PC-3 (cell line): ENCODE data around the gene TNFRSF1B. TPM values are rescaled to one million over a fixed set of nuclear protein-coding genes. Genes with fewer than 3 reads are reported as not detected.
A peak's percentile ranks its signal among the peaks of the same experiment; 100 is the strongest.

Source experiments
- ATAC-seq: fragments of 200-7000 bp; cut with Tn5 transposase; 2 replicates; pipeline ENCODE4 v1.9.1; 2020; ENCODE audit warnings: mild to moderate bottlenecking, moderate library complexity
- BruUV-seq: library from RNA; stranded (reverse); fragments of 400-500 nt; replicated peaks from 2 replicates; lab custom pipeline; 2021; lab: Mats Ljungman, UMichigan
- CTCF ChIA-PET: fragments of 300-600 bp; sonication (Branson Sonifier 250); formaldehyde crosslinking; loops from one replicate; lab custom pipeline; 2022; ENCODE audit warnings: antibody characterized with exemption; lab: Charles Lee
- POLR2A ChIA-PET: fragments of 300-600 bp; sonication (Branson Sonifier 250); formaldehyde crosslinking; loops from one replicate; lab custom pipeline; 2022; ENCODE audit warnings: antibody characterized with exemption; ENCODE audit not compliant: unreplicated experiment; lab: Charles Lee
- DNase-seq: peaks from one replicate; pipeline ENCODE4 v3.0.0-alpha.2; 2015
- H2AFZ ChIP-seq: fragments of 300-600 bp; sonication (generic); 2 replicates; pipeline ENCODE4 v1.6.0; 2016; ENCODE audit warnings: antibody characterized with exemption, low read length
- H3F3A ChIP-seq: fragments of 300-600 bp; sonication (generic); one replicate; pipeline ENCODE4 v1.6.0; 2017; ENCODE audit warnings: antibody characterized with exemption, low read length, control low read depth, mild to moderate bottlenecking; ENCODE audit not compliant: unreplicated experiment
- H3K27ac ChIP-seq: fragments of 300-600 bp; sonication (generic); 2 replicates; pipeline ENCODE4 v1.5.1; 2016; ENCODE audit warnings: mild to moderate bottlenecking, low read length
- H3K27me3 ChIP-seq: fragments of 300-600 bp; sonication (generic); 2 replicates; pipeline ENCODE4 v1.6.1; 2016; ENCODE audit warnings: low read length, mixed read lengths
- H3K36me3 ChIP-seq: fragments of 300-600 bp; sonication (generic); 2 replicates; pipeline ENCODE4 v1.6.1; 2016; ENCODE audit warnings: low read depth, mixed run types, low read length, mixed read lengths
- H3K4me1 ChIP-seq: fragments of 300-600 bp; sonication (generic); 2 replicates; pipeline ENCODE4 v1.5.1; 2016; ENCODE audit warnings: low read length; ENCODE audit not compliant: insufficient read depth
- H3K4me2 ChIP-seq: fragments of 300-600 bp; sonication (generic); 2 replicates; pipeline ENCODE4 v1.6.0; 2016; ENCODE audit warnings: low read length
- H3K4me3 ChIP-seq: fragments of 300-600 bp; sonication (generic); 2 replicates; pipeline ENCODE4 v1.5.1; 2016; ENCODE audit warnings: mild to moderate bottlenecking, low read length, mixed read lengths
- H3K79me2 ChIP-seq: fragments of 300-600 bp; sonication (generic); 2 replicates; pipeline ENCODE4 v1.6.1; 2017; ENCODE audit warnings: low read length, mixed read lengths
- H3K9ac ChIP-seq: fragments of 300-600 bp; sonication (generic); 2 replicates; pipeline ENCODE4 v1.6.0; 2016; ENCODE audit warnings: mild to moderate bottlenecking, low read length
- H3K9me2 ChIP-seq: fragments of 300-600 bp; sonication (generic); replicated peaks from 2 replicates; pipeline ENCODE4 v1.6.1; 2016; ENCODE audit warnings: mixed run types, low read length, mixed read lengths
- H3K9me3 ChIP-seq: fragments of 300-600 bp; sonication (generic); 2 replicates; pipeline ENCODE4 v1.6.1; 2016; ENCODE audit warnings: low read length, mixed read lengths
- H4K20me1 ChIP-seq: fragments of 300-600 bp; sonication (generic); 2 replicates; pipeline ENCODE4 v1.6.1; 2016; ENCODE audit warnings: low read length, mixed read lengths
- EZH2 ChIP-seq: fragments of 300-600 bp; sonication (generic); IDR thresholded peaks from one replicate; pipeline ENCODE4 v1.6.1; 2017; ENCODE audit warnings: antibody characterized with exemption, mild to moderate bottlenecking, low read length; ENCODE audit not compliant: unreplicated experiment
- EZH2phosphoT487 ChIP-seq: fragments of 300-600 bp; sonication (generic); IDR thresholded peaks from 2 replicates; pipeline ENCODE4 v1.6.1; 2018; ENCODE audit warnings: mild to moderate bottlenecking, antibody characterized with exemption, low read length, borderline replicate concordance
- intact Hi-C: fragments of 100-400 bp; cut with micrococcal nuclease; formaldehyde crosslinking; loops from 2 replicates; pipeline ENCODE4 v1.9.0; 2023
- total RNA-seq: library from RNA; depleted of rRNA; stranded (reverse); fragments of >200 nt; gene quantifications from 2 replicates; pipeline ENCODE4 v1.2.3, GENCODE V29; 2014
- TF ChIP-seq, protein P1 (sequence below): fragments of 300-600 bp; sonication (generic); conservative IDR thresholded peaks from 2 replicates; pipeline ENCODE4 v1.5.1; 2017; ENCODE audit warnings: antibody characterized with exemption, low read depth, mild to moderate bottlenecking, low read length

Gene TNFRSF1B
- total RNA-seq, 1 experiment from 2014 or later: 1.3 TPM

DNA sequence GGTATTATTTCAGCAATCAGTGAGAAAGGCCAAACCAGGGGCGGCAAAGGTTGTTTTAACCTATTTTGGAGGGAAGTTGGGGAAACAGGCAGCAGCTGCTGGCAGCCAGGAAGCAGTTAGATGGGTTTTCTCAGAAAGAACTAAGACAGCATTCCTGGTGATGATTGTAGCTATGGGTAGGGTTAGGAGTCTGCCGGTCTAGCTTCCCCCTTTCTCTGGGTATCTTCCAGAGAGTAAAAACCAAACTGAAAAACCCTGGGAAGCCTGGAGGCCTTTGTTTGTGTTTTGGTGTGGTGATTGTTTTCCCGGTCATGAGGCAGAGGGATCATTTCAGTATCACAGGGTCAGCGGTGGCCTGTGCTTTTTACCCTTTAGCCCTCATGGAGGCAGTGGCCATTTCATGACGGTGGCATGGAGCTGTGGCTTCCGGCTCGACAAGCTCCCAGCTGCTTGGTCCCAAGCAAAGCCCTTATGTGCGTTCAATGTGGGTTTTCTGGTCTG, 19.5 kb upstream of the TNFRSF1B start:
- ChIA-PET CTCF (no interaction called here), POLR2A (interaction anchor here (0.8 kb wide), 1 partner anchor 15 kb away, joined by 4 read pairs; no protein-coding TSS in a partner anchor)
- H3K27ac ChIP-seq: no peak overlapping the region
- intact Hi-C loops: no loop called here
- no peak for ATAC-seq
- H2AFZ ChIP-seq: no peak overlapping the region
- no peak for DNase-seq
- BruUV-seq: no TSS peak
- no peak overlapping the region for H3K4me2 ChIP-seq
- H4K20me1 ChIP-seq: no peaks in the 10 kb centered on the region
- H3K79me2 ChIP-seq: no peaks in the 10 kb centered on the region
- no peak overlapping the region for H3K4me3 ChIP-seq
- H3K4me1 ChIP-seq: peaks cover 21% of the 10 kb centered on the region
- no peak for TF ChIP-seq EZH2phosphoT487
- TF ChIP-seq, protein P1, sequence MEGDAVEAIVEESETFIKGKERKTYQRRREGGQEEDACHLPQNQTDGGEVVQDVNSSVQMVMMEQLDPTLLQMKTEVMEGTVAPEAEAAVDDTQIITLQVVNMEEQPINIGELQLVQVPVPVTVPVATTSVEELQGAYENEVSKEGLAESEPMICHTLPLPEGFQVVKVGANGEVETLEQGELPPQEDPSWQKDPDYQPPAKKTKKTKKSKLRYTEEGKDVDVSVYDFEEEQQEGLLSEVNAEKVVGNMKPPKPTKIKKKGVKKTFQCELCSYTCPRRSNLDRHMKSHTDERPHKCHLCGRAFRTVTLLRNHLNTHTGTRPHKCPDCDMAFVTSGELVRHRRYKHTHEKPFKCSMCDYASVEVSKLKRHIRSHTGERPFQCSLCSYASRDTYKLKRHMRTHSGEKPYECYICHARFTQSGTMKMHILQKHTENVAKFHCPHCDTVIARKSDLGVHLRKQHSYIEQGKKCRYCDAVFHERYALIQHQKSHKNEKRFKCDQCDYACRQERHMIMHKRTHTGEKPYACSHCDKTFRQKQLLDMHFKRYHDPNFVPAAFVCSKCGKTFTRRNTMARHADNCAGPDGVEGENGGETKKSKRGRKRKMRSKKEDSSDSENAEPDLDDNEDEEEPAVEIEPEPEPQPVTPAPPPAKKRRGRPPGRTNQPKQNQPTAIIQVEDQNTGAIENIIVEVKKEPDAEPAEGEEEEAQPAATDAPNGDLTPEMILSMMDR: no peak
- no peak for TF ChIP-seq EZH2
- H3K36me3 ChIP-seq: no peaks in the 10 kb centered on the region
- H3K9ac ChIP-seq: no peak overlapping the region
- H3K9me3 ChIP-seq: no peaks in the 10 kb centered on the region
- H3K27me3 ChIP-seq: no peaks in the 10 kb centered on the region
- no peaks in the 10 kb centered on the region for H3K9me2 ChIP-seq
- no peaks in the 10 kb centered on the region for H3F3A ChIP-seq

DNA sequence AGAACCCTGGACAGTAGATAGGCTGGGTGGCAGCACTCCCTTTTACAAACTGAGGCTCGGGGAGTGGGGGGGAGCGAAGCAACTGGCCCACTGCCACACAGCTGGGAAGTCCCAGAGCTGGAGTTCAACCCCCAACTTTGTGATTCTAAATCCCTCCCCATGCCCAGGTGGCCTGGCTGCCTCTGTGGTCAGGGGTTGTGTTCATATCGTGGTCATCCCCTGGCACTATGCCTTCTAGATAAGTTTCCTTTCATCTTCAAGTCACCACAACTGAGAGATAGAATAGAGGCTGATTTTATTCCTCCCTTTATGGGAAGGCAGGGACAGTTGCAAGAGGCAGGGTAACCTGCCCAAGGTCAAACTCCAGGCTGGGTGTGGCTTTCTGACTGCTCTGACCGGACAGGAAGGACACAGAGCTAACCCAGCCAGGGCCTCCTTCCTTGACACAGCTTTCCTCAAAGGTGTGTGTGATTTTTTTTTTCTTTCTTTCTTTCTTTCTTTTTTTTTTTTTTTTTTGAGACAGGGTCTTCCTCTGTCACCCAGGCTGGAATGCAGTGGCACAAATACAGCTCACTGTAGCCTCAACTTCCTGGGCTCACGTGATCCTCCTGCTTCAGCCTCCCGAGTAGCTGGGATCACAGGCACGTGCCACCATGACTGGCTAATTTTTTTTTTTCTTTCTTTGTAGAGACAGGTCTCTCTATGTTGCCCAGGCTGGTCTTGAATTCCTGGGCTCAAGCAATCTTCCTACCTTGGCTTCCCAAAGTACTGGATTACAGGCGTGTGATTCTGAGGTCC, 18.4 kb upstream of the TNFRSF1B start:
- H3K4me1 ChIP-seq: peaks cover 24% of the 10 kb centered on the region
- DNase-seq: peak; percentile 17
- H3F3A ChIP-seq: no peaks in the 10 kb centered on the region
- POLR2A ChIA-PET: interaction anchor here (0.8 kb wide), 1 partner anchor 14 kb away, joined by 4 read pairs; no protein-coding TSS in a partner anchor
- CTCF ChIA-PET: interaction anchor here (0.6 kb wide), 1 partner anchor 41 kb away, joined by 5 read pairs; no protein-coding TSS in a partner anchor
- H2AFZ ChIP-seq: no peak overlapping the region
- H4K20me1 ChIP-seq: no peaks in the 10 kb centered on the region
- H3K27ac ChIP-seq: no peak overlapping the region
- no TSS peak for BruUV-seq
- intact Hi-C loops: no loop called here
- H3K27me3 ChIP-seq: no peaks in the 10 kb centered on the region
- no peak overlapping the region for H3K9ac ChIP-seq
- no peaks in the 10 kb centered on the region for H3K9me2 ChIP-seq
- no peak for ATAC-seq
- TF ChIP-seq EZH2phosphoT487 (no peak), EZH2 (no peak)
- TF ChIP-seq, protein P1: no peak
- no peaks in the 10 kb centered on the region for H3K36me3 ChIP-seq
- no peaks in the 10 kb centered on the region for H3K9me3 ChIP-seq
- no peak overlapping the region for H3K4me3 ChIP-seq
- H3K4me2 ChIP-seq: no peak overlapping the region
- no peaks in the 10 kb centered on the region for H3K79me2 ChIP-seq
